ENCODE measurements around the gene GPC3. TPM values are rescaled to one million over a fixed set of nuclear protein-coding genes. Genes with fewer than 3 reads are reported as not detected.

GPC3 gene
- total RNA-seq, 2 experiments from 2014 or later, result 0.25 to 0.59 TPM

- no peak for TF ChIP-seq CTCF (IDR thresholded peaks at IDR 0.05)
- Mint-ChIP-seq H3K4me1 (ENCODE audit: low read depth) (no peaks in the 10 kb centered on the region), H3K9me3 (no peaks in the 10 kb centered on the region), H3K36me3 (ENCODE audit: low read depth) (no peaks in the 10 kb centered on the region), H3K27me3 (peaks cover 3% of the 10 kb centered on the region), H3K4me3 (no peak overlapping the region), H3K27ac (no peak overlapping the region)
- POLR2A ChIA-PET, result no interaction called here
- DNase-seq, result no peak
- Histone ChIP-seq H3K4me1 (ENCODE audit: insufficient read depth, low read length) (no peaks in the 10 kb centered on the region), H3K27me3 (ENCODE audit: control insufficient read depth in 1 of 2, insufficient read depth in 2 of 2, low read length in 2 of 2) (no peaks in the 10 kb centered on the region), H3K4me3 (ENCODE audit: low read length) (no peak overlapping the region), H3K9me3 (ENCODE audit: control insufficient read depth in 1 of 2, insufficient read depth in 1 of 2, low read length in 2 of 2) (no peaks in the 10 kb centered on the region), H3K36me3 (ENCODE audit: insufficient read depth, low read length) (no peaks in the 10 kb centered on the region), H3K27ac (ENCODE audit: low read depth in 1 of 2, low read length in 2 of 2) (no peak overlapping the region)
- ATAC-seq (ENCODE audit: poor library complexity), result no peak
- CTCF ChIA-PET, result no interaction called here
- intact Hi-C loops (cut with DNase I, micrococcal nuclease), result no loop called here
These were observed 116.7 kb downstream of the GPC3 start for GRCh38 chrX:133868682-133869081.

- H3K4me3 Mint-ChIP-seq, result no peak overlapping the region
- no peaks in the 10 kb centered on the region for H3K9me3 Mint-ChIP-seq
- ATAC-seq (ENCODE audit: poor library complexity), result no peak
- no peak overlapping the region for H3K27ac Mint-ChIP-seq
- no peaks in the 10 kb centered on the region for H3K4me1 Mint-ChIP-seq (ENCODE audit: low read depth)
- peaks cover 3% of the 10 kb centered on the region for H3K27me3 Mint-ChIP-seq
- Histone ChIP-seq H3K4me1 (ENCODE audit: insufficient read depth, low read length) (no peaks in the 10 kb centered on the region), H3K9me3 (ENCODE audit: control insufficient read depth in 1 of 2, insufficient read depth in 1 of 2, low read length in 2 of 2) (no peaks in the 10 kb centered on the region), H3K27ac (ENCODE audit: low read depth in 1 of 2, low read length in 2 of 2) (no peak overlapping the region), H3K36me3 (ENCODE audit: insufficient read depth, low read length) (no peaks in the 10 kb centered on the region), H3K27me3 (ENCODE audit: control insufficient read depth in 1 of 2, insufficient read depth in 2 of 2, low read length in 2 of 2) (no peaks in the 10 kb centered on the region), H3K4me3 (ENCODE audit: low read length) (no peak overlapping the region)
- CTCF ChIA-PET, result no interaction called here
- intact Hi-C loops (cut with DNase I, micrococcal nuclease), result no loop called here
- no peaks in the 10 kb centered on the region for H3K36me3 Mint-ChIP-seq (ENCODE audit: low read depth)
- no peak for TF ChIP-seq CTCF (IDR thresholded peaks at IDR 0.05)
- DNase-seq, result no peak
- POLR2A ChIA-PET, result no interaction called here
These were observed 117.1 kb downstream of the GPC3 start for GRCh38 chrX:133868250-133868649.

GRCh38 chrX:133865761-133866471 lies 119.5 kb downstream of the GPC3 start:
- ATAC-seq (ENCODE audit: poor library complexity) (no peak), DNase-seq (no peak)
- H3K4me1 ChIP-seq (ENCODE audit: insufficient read depth, low read length), result no peaks in the 10 kb centered on the region
- H3K4me1 Mint-ChIP-seq (ENCODE audit: low read depth), result no peaks in the 10 kb centered on the region
- no peaks in the 10 kb centered on the region for H3K36me3 ChIP-seq (ENCODE audit: insufficient read depth, low read length)
- H3K36me3 Mint-ChIP-seq (ENCODE audit: low read depth), result no peaks in the 10 kb centered on the region
- intact Hi-C loops (cut with DNase I, micrococcal nuclease), result no loop called here
- H3K4me3 ChIP-seq (ENCODE audit: low read length), result no peak overlapping the region
- no peak overlapping the region for H3K27ac Mint-ChIP-seq
- H3K9me3 ChIP-seq (ENCODE audit: control insufficient read depth in 1 of 2, insufficient read depth in 1 of 2, low read length in 2 of 2), result no peaks in the 10 kb centered on the region
- H3K27me3 Mint-ChIP-seq, result peaks cover 3% of the 10 kb centered on the region
- H3K27me3 ChIP-seq (ENCODE audit: control insufficient read depth in 1 of 2, insufficient read depth in 2 of 2, low read length in 2 of 2), result no peaks in the 10 kb centered on the region
- no peaks in the 10 kb centered on the region for H3K9me3 Mint-ChIP-seq
- no peak overlapping the region for H3K27ac ChIP-seq (ENCODE audit: low read depth in 1 of 2, low read length in 2 of 2)
- no peak for TF ChIP-seq CTCF (IDR thresholded peaks at IDR 0.05)
- POLR2A ChIA-PET, result no interaction called here
- H3K4me3 Mint-ChIP-seq, result no peak overlapping the region
- CTCF ChIA-PET, result no interaction called here

Measured in CD4-positive, alpha-beta T cell (primary cell).